Measurements from ENCODE around the gene OR10J5.
"Not testable (repeated sequence)": the region's sequence is repeated elsewhere in the genome, so short reads cannot be mapped to it uniquely, and the experiment has no call there.

Gene OR10J5

DNA sequence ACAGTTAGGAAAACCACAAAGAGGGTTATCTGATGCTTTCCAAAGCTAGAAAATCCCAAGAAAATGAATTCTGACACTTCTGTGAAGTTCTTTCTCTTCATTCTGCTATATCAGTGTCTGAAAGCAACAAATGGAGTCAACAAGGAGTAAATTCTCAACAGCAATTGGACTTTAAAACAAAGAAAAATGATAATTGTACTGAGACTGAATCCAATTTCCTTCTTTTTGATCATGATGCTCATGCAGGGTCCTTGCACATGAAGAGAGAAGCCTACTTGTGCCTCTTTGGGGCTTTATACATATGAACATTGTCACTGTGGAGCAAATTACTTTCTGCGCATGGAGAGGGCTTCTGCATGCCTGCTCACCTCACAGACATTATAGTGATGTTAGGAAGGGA, at the start of gene OR10J5:
TSS of gene OR10J5 (minus strand) at position 101 of the 400 bp plus-strand sequence. CDS start at position 101, 0 bp downstream.
- no peak for DNase-seq (ENCODE audit: extremely low read depth in 1 of 2, low read depth in 1 of 2)

- no peak for DNase-seq (ENCODE audit: extremely low read depth in 1 of 2, low read depth in 1 of 2)
Observed at GRCh38 chr1:159584536-159584935, 48.7 kb upstream of the OR10J5 start.

- DNase-seq (ENCODE audit: extremely low read depth in 1 of 2, low read depth in 1 of 2) = no peak
Observed at GRCh38 chr1:159581422-159581821, 45.6 kb upstream of the OR10J5 start.

GRCh38 chr1:159580340-159580739, 44.5 kb upstream of the OR10J5 start:
- DNase-seq (ENCODE audit: extremely low read depth in 1 of 2, low read depth in 1 of 2) = no peak

DNA sequence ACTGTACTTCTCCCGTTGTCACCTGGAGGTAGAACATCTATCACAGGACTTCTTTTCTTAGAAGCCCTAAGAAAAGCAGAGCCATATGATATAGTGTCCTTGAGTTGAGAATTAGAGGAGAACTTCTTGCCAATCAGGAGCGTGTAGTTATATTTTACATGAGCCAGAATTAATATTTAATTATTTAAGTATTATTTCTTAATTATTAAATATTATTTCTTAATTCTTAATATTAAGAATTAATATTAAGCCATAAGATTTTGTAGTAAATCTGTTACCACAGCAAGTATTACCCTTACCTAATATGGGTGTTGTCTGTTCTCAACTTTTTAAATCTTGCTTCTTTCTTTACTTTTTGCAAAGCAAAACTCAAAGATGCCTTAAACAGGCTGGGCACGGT, 41.6 kb upstream of the OR10J5 start:
- no peak for DNase-seq (ENCODE audit: extremely low read depth in 1 of 2, low read depth in 1 of 2)

DNA sequence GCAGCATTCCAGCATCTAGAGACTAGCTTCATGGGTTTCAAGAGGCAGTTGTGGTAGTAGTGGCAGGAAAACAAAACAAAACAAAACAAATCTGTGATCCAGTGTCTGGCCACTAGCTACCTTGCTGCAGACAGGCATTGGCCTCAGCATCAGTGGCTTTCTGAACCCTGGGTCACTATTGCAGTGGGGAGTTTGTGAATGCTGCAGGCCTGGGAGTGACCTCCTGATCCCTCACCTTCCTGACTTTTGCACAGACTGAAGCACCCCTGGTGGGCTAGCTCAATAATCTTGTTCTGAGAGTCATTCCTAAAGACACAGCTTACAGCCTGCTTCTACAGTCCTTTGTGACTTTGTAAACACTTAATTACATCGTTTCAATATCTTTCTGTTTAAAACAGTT, 26.9 kb upstream of the OR10J5 start:
- no peak for DNase-seq (ENCODE audit: extremely low read depth in 1 of 2, low read depth in 1 of 2)

GRCh38 chr1:159561497-159561896, 25.7 kb upstream of the OR10J5 start:
- no peak for DNase-seq (ENCODE audit: extremely low read depth in 1 of 2, low read depth in 1 of 2)

DNA sequence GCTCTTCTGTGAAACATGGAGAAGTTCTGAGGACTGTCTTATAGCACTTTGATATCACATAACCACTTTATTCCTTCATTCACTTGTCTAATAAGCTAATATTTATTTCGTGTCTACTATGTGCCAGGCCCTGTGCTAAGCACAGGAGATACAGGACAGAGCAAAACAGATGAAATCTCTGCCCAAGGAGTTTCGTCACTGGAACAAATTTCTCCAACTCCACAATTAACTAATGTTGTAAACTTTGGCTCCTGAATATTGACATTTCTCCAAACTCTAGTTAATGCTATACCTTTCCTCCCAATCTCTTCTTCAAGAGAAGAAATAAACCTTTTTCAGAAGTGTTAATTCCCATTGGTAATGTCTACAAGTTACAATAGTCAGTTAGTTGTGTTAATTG, 24.8 kb upstream of the OR10J5 start:
- DNase-seq (ENCODE audit: extremely low read depth in 1 of 2, low read depth in 1 of 2) = no peak

DNA sequence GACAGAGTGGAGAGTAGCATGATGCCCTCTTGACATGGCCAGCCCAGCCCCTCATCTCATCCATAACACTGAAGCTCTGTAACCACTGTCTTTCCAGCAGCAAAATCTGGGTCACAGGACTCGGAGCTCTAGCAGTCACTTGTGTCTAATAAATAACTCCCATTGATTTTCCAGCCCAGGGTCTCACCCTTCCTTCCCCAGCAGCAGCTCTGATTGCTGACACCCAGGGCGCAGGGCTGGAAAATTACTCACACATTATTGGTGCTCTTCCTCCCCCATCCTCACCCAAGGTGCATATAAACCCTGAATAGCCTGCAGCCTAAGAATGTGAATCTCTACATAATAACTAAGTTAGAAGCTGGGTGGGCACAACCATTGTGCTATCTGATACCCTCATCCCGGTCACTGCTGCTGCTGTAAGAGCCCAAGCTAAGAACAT, 21.1 kb upstream of the OR10J5 start:
- no peak for DNase-seq (ENCODE audit: extremely low read depth in 1 of 2, low read depth in 1 of 2)

- no peak for DNase-seq (ENCODE audit: extremely low read depth in 1 of 2, low read depth in 1 of 2)
Observed at GRCh38 chr1:159554696-159555095, 18.9 kb upstream of the OR10J5 start.

DNA sequence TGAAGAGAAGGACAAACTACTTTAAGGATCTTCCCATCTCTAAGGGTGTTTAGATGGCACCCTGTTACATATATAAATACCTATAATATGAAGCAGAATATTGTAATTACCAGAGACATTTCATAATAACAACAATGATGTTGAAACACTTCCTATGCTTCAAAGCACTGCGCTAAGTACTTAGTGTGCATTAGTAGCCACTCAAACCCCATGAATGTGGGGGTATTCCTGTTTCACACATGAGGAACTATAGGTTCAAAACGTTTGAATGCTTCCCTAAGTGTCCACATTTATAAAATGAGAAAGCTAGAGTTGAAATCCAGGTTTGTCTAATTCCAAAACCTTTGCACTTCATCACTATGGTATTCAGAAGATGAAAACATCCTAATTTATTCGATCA, 18.5 kb upstream of the OR10J5 start:
- DNase-seq (ENCODE audit: extremely low read depth in 1 of 2, low read depth in 1 of 2) = no peak

DNA sequence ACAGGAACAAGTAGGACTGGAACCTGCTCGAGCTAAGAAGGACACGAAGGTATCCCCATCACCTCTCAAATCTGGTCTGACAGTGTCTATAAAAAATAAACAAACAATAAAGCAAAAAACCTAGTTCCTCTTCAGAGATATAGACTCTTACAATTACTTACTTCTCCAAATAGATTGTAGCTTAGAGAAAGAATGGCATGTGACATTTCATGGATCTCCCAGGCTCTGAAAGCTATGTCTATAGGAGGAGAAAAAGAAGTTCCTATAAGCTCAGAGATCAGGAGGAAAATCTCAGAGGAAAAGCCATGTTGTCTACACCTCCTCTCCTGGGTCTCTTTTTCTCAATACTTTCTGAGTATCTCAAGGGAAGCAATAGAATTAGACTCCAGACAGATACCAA, 12.3 kb upstream of the OR10J5 start:
- no peak for DNase-seq (ENCODE audit: extremely low read depth in 1 of 2, low read depth in 1 of 2)

DNA sequence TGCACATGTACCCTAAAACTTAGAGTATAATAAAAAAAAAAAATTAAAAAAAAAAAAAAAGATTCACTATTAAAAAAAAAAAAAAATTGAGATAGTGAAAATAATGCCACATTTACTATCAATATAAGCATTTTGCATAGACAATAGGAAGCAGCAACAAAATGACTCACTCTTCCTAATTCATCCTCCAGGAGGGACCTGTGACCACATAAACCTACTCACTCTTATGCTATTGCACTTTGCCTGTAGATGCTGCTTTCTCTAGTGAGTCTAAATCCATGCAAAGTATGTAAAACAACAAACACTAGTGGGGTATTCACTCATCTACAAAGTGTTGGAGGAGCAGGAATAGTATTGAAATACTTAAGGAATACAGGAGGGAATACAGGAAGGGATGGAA, 2.9 kb downstream of the OR10J5 start:
- DNase-seq (ENCODE audit: extremely low read depth in 1 of 2, low read depth in 1 of 2) = no peak

DNA sequence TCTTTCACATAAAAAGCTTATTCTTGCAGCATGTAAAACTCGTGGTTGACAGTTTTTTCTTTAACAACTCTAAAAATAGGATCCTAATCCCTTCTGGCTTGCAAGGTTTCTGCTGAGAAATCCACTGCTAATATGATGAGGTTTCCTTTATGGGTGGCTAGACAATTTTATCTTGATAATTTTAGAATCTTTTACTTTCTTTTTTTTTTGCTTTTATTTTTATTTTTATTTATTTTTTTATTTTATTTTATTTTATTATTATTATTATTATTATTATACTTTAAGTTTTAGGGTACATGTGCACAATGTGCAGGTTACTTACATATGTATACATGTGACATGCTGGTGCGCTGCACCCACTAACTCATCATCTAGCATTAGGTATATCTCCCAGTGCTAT, 11.0 kb downstream of the OR10J5 start:
- not testable (repeated sequence) for DNase-seq (ENCODE audit: extremely low read depth in 1 of 2, low read depth in 1 of 2)

GRCh38 chr1:159510229-159510541, 25.6 kb downstream of the OR10J5 start:
- no peak for DNase-seq (ENCODE audit: extremely low read depth in 1 of 2, low read depth in 1 of 2)

GRCh38 chr1:159509440-159510228, 26.2 kb downstream of the OR10J5 start:
- DNase-seq (ENCODE audit: extremely low read depth in 1 of 2, low read depth in 1 of 2) = no peak

GRCh38 chr1:159508951-159509350, 26.9 kb downstream of the OR10J5 start:
- DNase-seq (ENCODE audit: extremely low read depth in 1 of 2, low read depth in 1 of 2) = no peak

GRCh38 chr1:159505676-159506075, 30.1 kb downstream of the OR10J5 start:
- DNase-seq (ENCODE audit: extremely low read depth in 1 of 2, low read depth in 1 of 2) = no peak

DNA sequence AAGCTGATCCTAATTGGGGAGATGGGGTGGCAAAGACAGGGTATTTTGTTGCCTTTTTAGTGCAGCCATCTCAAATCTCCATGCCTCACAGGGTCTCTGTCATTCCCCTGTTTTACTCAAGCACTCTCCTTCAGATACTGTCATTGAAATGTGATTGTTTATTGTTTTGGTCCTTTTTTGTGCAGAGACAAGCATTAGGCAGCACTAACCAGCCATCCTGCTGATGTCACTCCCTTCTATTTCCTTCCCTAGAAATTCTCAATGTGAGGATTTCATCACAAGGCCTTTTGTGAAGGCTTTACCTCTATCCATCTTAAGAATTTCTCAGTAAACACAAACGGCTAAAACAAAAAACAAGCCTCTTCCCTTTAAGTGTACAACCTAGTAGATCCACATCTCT, 34.7 kb downstream of the OR10J5 start:
- no peak for DNase-seq (ENCODE audit: extremely low read depth in 1 of 2, low read depth in 1 of 2)

DNA sequence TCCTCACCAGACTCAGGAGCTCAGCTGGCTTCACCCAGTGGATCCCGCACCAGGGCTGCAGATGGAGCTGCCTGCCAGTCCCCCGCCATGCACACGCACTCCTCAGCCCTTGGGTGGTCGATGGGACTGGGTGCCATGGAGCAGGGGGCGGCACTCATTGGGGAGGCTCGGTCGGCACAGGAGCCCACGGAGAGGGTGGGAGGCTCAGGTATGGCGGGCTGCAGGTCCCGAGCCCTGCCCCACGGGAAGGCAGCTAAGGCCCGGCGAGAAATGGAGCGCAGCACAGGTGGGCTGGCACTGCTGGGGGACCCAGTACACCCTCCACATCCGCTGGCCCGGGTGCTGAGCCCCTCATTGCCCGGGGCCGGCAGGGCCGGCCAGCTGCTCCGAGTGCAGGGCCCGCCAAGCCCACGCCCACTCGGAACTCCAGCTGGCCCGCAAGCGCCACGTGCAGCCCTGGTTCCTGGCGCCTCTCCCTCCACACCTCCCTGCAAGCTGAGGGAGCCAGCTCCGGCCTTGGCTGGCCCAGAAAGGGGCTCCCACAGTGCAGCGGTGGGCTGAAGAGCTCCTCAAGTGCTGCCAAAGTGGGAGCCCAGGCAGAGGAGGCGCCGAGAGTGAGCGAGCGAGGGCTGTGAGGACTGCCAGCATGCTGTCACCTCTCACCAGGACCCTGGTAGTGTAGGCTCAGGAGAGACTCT, 41.1 kb downstream of the OR10J5 start:
- not testable (repeated sequence) for DNase-seq (ENCODE audit: extremely low read depth in 1 of 2, low read depth in 1 of 2)

- no peak for DNase-seq (ENCODE audit: extremely low read depth in 1 of 2, low read depth in 1 of 2)
Observed at GRCh38 chr1:159493354-159493753, 42.5 kb downstream of the OR10J5 start.

- DNase-seq (ENCODE audit: extremely low read depth in 1 of 2, low read depth in 1 of 2) = no peak
Observed at GRCh38 chr1:159492575-159493323, 43.1 kb downstream of the OR10J5 start.

Measured in stimulated activated CD8-positive, alpha-beta memory T cell treated with anti-CD3 and anti-CD28 coated beads, Interleukin-7, amount 100 ng/mL, for 48 hours (primary cell).